GM18867 (cell line): Measurements from ENCODE around the gene ODF2L.

Source experiments
- ATAC-seq: cut with Tn5 transposase; IDR thresholded peaks from one replicate; pipeline ENCODE4 v1.9.1; 2021; ENCODE audit warnings: mild to moderate bottlenecking, moderate library complexity; ENCODE audit not compliant: unreplicated experiment

The ODF2L gene

GRCh38 chr1:86318436-86318835 lies 77.7 kb downstream of the ODF2L start:
- no peak for ATAC-seq

- no peak for ATAC-seq
Observed at GRCh38 chr1:86317926-86318325, 78.2 kb downstream of the ODF2L start.

DNA sequence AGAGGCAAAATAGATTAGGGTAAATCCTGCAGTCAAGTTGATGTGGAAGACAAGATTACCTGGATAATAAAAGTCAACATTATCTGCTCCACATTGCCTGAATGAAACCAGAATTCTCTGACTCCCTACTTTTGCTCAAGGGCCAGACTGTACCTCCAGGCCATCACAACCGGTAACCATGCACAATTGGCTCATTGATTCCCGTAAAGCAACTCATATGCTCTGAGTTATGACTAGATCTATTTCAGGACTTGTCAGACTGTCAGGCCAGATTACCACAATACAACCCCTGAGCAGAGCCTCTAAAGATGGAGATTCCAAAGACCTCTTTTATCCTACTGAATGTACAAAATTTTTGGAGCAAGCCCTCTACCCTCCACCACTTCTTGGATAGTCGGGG lies 90.4 kb downstream of the ODF2L start:
- no peak for ATAC-seq

GRCh38 chr1:86303041-86303690 lies 93.0 kb downstream of the ODF2L start:
- no peak for ATAC-seq
